B cell (primary cell): ENCODE results near the gene TECPR2.

Source experiments
- EZH2 ChIP-seq: IDR thresholded peaks from 2 replicates; pipeline ENCODE4 v1.6.1; 2012; ENCODE audit warnings: borderline replicate concordance, low read depth, mild to moderate bottlenecking, moderate library complexity, low read length; ENCODE audit not compliant: insufficient read depth, poor library complexity, severe bottlenecking
- TF ChIP-seq, protein P1 (sequence below): fragments of 200-600 bp; IDR thresholded peaks from one replicate; pipeline ENCODE4 v1.8.0; 2022; ENCODE audit warnings: antibody characterized with exemption, mild to moderate bottlenecking

DNA sequence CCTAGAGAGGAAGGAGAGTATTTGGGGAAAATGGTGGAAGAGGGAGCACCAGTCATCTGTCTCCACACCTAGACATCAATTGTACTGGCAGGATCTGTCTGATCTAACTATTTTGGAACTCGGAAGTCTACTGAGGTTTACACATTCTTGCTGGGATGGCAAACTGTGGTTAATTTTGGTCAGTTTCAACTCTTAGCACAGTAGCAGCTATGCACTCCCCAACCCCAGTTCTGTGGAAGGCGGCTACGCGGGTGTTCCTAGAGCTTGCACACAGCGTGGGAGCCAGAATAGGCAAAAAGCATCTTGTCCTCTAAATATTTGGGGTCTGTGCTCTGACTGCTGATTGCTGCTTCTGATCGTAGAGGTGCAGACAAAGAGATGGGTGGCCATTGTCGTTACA is 33.8 kb downstream of the TECPR2 start:
- TF ChIP-seq, protein P1, sequence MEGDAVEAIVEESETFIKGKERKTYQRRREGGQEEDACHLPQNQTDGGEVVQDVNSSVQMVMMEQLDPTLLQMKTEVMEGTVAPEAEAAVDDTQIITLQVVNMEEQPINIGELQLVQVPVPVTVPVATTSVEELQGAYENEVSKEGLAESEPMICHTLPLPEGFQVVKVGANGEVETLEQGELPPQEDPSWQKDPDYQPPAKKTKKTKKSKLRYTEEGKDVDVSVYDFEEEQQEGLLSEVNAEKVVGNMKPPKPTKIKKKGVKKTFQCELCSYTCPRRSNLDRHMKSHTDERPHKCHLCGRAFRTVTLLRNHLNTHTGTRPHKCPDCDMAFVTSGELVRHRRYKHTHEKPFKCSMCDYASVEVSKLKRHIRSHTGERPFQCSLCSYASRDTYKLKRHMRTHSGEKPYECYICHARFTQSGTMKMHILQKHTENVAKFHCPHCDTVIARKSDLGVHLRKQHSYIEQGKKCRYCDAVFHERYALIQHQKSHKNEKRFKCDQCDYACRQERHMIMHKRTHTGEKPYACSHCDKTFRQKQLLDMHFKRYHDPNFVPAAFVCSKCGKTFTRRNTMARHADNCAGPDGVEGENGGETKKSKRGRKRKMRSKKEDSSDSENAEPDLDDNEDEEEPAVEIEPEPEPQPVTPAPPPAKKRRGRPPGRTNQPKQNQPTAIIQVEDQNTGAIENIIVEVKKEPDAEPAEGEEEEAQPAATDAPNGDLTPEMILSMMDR = no peak
- no peak for TF ChIP-seq EZH2
